HG03025 (cell line): Measurements from ENCODE around the gene HYKK.
"Not testable (repeated sequence)": the region's sequence is repeated elsewhere in the genome, so short reads cannot be mapped to it uniquely, and the experiment has no call there.

Experiments used
- ATAC-seq: cut with Tn5 transposase; IDR thresholded peaks from one replicate; pipeline ENCODE4 v1.9.1; 2021; ENCODE audit warnings: mild to moderate bottlenecking, moderate library complexity; ENCODE audit not compliant: unreplicated experiment, low FRiP score

Gene HYKK, protein sequence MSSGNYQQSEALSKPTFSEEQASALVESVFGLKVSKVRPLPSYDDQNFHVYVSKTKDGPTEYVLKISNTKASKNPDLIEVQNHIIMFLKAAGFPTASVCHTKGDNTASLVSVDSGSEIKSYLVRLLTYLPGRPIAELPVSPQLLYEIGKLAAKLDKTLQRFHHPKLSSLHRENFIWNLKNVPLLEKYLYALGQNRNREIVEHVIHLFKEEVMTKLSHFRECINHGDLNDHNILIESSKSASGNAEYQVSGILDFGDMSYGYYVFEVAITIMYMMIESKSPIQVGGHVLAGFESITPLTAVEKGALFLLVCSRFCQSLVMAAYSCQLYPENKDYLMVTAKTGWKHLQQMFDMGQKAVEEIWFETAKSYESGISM

DNA sequence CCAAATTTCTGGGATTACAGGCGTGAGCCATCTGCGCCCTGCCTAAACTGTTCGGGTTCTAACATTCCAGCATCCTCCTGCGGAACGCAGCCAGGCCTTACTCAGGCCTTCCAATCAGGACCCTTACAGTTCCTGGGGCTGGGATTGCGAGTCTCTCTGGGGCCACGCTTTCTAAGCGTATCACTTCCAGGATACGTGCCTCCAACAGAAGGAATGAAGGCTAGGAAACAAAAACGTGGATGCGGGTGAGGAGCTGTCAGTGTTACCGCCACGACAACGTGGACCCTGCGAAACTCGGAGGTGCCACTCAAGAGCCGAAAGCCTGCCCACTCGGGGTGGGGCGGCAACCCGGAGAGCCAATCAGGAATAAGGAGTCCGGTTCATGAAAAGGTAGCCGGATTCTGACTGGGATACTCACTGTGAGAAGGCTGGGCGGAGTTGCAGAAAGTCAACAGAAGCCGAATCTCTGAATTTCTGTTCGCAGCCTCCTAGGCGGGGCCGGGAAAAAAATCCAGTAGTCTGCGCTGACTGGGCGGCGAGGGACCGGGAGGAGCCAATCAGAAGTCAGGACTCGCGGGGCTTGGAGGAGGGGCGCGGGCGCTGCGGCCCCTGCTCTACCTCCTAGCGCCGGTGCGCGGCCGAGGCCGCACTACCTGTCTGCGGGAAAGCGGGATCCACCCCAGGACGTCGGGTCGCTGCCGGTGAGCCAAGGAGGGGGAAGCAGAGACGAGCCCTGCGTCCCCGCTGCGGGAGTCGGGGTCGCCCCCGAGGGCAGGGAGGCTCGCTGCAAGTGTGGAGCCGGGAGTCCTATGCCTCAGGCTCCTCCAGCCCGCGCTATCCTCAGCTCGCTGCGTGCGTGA is at the start of gene HYKK:
HYKK (plus strand) TSS at position 607 of the 860 bp plus-strand sequence. CDS start 5,512 bp downstream, outside the sequence.
- peak; percentile 91 for ATAC-seq

DNA sequence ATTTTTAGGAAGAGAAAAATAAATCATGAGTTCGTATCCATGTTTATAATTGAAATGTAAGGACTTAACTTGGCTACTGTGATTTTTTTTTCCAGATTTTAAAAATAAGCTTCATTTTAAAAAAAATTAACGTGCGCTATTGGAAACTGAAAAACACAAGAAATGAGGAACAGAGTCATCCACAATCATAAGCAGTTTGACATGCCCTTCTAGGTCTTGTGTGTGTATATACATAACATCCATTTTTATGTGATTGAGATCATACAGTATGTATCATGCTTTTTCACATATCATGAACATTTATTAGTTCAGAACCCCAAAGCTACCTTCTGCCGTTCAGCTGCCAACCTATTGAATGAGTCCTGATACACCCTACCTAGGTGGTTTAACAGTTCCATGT is 46.6 kb upstream of the HYKK start:
- no peak for ATAC-seq

DNA sequence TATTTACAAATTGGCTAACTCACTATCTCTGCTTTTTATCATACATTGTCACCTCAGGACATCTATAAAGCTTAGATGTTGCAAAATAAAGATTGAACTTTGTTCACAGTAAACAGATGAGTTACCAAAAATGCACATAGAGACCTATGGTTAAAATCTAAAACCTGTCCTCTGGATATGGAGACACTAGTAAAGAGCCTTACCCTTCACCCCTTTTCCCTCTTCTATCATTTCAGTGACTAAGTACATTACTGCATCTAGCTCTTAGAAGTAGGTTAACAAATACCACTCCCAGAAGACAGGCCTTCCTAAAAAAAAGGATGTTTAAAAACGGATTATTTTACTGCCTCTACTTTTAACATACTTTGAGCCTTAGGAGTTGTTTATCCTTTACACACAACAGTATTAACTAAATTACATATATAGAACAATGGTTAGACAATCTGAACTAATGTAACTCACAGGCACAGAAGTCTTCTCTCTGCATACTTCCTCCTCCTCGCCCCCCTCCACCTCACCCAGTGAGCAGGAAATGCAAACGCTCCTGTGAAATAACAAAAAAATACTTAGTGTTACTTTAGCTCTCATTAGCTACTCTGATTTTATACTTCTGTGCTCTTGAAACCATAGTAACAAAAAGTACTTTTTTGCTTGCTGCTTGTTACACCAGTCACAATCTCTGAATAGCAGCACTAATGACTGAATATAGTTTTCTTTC is 46.0 kb upstream of the HYKK start:
- ATAC-seq = no peak

DNA sequence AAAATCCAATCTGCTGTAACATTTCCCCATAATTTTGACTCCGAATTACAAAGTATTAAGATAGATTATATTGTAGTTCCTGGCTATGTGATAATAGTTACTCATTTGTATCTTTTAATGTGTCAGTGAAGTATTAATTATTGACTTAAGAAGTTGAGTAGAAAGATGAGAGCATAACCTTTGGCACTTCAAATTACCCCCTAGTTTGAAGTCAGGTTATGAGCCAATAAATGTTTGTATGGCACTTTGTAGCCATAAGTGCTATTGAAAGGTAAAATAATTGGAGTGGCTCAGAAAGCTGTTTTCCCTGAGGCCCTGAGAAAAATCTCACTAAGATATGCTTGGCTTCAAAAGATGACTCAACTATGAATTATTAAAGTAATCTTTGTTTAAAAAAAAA is 38.3 kb upstream of the HYKK start:
- ATAC-seq = no peak

DNA sequence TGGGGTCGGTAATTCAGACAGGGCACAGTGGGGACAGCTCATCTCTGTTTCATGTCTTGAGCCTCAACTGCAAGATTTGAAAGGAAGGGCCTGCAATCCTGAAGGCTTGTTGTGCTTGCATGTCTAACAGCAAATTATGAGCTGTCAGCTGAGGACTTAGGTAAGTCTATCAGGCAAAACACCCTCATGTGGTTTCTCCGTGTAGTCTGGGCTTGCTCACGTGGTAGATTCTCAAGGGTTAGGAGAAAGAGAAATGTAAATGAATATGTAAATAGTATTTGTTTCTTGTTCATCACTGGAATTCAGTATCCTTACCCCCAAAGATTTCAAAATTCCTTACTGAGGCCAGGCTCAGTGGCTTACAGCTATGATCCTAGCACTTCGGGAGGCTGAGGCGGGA is 30.1 kb upstream of the HYKK start:
- no peak for ATAC-seq

DNA sequence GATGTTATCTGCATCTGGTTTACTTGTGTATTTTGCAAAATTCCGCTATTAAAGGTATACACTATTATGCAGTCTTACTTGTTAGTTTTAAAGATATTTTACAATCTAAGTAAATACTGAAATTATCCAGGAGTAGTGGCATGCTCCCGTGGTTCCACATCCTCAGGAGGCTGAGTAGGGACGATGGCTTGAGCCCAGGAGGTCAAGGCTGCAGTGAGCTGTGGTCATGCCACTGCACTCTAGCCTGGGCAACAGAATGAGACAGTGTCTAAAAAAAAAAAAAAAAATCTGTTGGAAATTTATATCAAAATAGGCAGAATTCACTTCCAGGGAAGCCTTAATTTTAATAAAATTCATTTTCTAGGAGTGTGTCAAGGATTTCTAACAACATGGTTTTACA is 27.7 kb upstream of the HYKK start:
- ATAC-seq = no peak

DNA sequence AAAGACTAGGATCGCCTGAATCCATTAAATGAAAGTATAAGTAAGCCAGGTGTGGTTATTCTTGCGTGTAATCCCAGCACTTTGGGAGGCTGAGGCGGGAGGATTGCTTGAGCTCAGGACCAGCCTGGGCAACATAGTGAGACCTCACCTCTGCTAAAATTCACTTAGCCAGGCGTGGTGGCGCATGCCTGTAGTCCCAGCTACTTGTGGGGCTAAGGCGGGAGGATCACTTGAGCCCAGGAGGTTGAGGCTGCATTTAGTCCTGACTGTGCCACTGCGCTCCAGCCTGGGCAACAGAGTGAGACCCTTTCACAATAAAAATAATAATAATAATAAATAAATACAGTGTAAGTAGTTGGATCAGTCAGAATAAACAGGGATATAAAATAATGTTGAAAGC is 25.5 kb upstream of the HYKK start:
- no peak for ATAC-seq

DNA sequence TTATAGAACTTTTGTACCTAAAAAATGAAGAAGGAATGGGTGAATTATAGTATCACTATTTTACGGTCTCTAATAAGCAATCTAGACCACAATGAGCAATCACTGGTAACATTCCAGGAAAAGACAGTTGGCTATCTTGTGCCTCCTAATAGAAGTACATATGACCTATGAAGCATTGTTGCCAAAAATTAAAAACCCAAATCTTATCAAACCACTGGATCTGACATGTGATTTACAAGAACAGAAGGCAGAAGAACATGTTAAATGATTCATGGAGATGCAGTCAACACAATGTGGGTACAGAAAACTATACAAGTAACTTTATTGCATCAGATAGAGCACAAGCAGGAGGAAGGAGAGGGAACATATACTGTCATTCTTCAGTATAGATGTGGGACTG is 14.5 kb upstream of the HYKK start:
- ATAC-seq = no peak

DNA sequence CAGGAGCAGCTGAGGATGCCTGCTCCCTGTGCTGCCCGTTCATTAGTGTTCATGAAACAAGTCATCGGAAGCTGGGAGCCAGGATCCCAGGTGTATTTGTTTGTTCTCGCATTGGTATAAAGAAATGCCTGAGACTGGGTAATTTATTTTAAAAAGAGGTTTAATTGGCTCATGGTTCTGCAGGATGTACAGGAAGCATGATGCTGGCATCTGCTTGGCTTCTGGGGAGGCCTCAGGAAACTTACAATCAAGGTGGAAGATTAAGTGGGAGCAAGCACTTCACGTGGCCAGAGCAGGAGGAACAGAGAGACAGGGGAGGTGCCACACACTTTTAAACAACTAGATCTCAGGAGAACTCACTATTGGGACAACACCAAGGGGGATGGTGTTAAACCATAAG is 5.5 kb upstream of the HYKK start:
- ATAC-seq = no peak

DNA sequence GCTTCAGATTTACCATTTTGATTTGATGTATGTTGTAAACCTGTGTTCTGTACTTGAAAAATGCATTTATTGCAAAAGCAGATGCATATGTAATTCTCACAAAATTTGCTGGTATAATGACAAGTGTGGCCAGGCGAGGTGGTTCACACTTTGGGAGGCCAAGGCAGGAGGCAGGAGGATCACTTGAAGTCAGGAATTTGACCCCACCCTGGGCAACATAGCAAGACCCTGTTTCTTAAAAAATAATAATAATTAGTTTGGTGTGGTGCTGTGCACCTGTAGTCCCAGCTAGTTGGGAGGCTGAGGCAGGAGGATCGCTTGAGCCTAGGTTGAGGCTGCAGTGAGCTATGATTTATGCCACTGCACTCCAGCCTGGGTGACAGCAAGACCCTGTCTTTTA is 4.7 kb upstream of the HYKK start:
- ATAC-seq = no peak

DNA sequence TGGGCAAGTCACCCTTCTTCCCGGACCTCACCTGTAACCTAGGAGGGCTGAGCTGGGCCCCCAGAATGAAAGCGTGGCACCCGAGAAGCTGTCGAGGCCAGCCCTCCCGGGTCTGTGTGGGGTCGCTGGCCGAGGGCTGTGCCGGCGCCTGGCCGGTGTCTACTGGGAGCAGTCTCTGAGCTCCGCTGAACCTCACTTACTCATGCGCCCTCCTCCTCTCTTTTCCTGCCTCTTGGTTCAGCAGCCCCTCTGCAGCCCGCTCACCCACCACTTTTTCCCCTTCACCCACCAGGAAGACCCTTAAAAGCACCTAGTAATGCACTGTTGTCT is 419 bp downstream of the HYKK start:
- peak; percentile 23 for ATAC-seq

DNA sequence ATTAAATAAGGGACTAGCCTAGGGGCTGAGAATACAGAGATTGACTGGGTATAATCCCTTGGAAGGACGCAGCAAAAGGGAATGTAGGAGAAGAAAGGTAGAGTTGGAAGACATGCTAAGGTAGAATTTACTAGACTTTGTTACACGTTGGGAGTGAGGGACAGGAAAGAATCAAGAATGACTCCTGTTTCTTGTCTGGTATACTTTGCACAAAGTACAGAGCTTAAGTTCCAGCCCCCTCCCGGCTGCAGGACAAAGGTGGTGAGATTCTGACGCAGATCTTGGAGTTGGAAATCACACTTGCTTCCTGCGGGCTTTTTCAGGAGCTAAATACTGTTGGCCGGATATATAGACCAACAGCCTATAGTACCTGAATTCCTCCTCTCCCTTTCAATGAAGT is 895 bp downstream of the HYKK start:
- ATAC-seq = no peak

DNA sequence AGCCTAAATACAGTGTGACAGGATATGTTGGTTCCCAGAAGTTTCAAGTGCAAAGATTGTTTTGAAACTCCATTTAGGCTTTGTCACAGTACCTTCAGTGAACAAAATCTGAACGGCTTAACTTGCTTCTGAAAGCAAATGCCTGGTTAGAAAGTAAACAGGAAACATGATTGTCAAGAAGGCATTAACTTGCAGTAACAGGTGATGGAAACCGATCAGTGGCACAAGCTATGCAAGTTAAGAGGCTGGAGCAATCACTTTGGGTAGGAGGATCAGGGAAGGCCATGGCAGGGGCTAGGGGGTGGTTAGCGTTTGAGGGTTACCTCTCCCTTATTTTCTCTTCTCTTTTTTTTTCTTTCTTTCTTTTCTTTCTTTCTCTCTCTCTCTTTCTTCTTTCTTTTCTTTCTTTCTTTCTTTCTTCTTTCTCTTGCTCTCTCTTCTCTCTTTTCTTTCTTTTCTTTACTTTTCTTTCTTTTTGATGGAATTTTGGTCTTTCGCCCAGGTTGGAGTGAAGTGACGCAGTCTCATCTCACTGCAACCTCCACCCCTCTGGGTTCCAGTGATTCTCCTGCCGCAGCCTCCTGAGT is 2.4 kb downstream of the HYKK start:
- ATAC-seq = no peak

DNA sequence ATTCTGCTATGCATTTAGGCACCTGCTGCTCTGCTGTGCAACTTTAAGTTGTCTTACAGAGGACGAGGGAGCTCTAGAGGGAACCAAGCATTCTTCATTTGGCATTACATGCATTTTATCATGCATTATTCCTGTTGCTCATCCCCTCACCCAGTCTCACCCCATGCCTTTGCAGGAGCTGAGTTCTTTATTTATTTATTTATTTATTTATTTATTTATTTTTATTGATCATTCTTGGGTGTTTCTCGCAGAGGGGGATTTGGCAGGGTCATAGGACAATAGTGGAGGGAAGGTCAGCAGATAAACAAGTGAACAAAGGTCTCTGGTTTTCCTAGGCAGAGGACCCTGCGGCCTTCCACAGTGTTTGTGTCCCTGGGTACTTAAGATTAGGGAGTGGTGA is 12.7 kb downstream of the HYKK start:
- not testable (repeated sequence) for ATAC-seq

DNA sequence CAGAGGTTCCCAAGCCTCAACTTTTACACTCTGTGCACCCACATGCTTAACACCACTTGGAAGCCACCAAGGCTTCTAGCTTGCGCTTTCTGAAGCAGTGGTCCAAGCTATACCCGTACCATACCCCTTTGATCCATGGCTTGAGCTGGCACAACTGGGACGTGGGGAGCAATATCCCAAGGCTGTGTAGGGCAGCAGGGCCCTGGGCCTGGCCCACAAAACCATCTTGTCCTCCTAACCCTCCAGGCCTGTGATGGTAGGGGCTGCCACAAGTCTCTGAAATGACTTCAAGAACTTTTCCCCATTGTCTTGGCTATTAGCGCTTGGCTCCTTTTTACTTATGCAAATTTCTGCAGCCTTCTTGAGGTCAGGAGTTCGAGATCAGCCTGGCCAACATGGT is 16.9 kb downstream of the HYKK start:
- no peak for ATAC-seq

DNA sequence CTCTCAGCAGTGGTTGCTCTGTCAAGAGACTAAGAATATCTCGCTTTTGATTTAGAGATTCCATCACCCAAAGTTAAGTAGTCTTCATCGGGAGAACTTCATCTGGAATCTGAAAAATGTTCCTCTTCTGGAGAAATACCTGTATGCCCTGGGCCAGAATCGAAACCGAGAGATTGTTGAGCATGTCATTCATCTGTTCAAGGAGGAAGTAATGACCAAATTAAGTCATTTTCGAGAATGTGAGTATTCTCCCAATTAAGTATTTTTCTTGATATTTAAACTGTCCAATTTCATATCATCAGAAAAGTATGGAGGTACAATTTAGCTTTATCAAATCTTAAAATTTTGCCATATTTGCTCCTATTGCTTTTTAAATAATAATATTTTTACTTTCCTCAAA is 19.9 kb downstream of the HYKK start:
- no peak for ATAC-seq

DNA sequence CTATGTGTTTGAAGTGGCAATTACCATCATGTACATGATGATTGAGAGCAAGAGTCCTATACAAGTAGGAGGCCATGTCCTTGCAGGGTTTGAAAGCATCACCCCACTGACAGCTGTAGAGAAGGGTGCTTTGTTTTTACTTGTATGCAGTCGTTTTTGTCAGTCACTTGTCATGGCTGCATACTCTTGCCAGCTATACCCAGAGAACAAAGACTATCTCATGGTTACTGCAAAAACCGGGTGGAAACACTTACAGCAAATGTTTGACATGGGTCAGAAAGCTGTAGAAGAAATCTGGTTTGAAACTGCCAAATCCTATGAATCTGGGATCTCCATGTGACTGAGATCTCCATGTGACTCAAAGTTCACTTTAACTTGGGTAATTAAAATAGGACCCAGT is 26.0 kb downstream of the HYKK start:
- no peak for ATAC-seq

DNA sequence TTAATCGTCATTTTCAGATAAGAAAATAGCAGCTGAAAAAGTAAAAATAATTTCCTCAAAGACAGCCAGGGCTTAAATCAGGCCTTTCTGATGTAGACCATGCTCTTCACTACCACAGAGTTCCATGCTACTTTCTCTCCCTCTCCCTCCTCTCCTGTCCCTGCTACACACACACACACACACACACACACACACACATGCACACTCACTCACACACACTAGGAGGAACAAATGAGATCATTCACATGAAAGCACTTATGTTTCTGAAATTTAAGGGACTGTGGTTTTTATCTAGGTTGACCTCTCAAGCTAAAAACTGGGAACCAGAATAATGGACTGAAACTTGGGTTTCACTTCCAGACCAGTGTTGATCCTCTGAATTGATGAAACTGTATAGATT is 28.8 kb downstream of the HYKK start:
- ATAC-seq = no peak

DNA sequence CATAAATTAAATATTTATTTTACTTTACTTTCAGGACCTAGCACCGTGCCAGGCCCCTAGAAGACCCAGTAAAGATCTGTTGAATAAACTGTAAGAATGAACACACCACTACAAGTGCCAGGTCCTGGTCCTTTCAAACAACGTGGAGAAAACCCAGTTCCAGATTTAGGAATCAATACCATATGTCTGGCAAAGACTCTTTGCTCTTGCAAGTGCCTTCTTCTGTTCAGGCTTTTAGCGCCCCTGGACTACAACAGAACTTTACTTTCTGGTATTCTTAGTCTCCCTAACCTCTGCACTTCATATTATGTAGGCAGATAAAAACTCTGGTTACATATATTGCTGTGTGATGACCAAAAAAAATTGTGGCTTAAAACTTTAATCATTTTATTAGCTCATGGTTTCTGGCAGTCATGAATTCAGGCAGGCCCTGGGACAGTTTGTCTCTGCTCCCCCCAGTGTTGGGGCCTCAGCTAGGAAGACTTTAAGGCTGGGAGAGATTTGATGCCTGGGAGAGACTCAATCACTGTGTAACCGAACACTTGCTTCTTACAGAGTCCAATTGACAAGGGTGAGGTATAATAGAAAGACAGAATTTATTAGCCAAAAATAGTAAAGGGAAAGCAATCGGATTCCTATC is 30.0 kb downstream of the HYKK start:
- ATAC-seq = no peak

DNA sequence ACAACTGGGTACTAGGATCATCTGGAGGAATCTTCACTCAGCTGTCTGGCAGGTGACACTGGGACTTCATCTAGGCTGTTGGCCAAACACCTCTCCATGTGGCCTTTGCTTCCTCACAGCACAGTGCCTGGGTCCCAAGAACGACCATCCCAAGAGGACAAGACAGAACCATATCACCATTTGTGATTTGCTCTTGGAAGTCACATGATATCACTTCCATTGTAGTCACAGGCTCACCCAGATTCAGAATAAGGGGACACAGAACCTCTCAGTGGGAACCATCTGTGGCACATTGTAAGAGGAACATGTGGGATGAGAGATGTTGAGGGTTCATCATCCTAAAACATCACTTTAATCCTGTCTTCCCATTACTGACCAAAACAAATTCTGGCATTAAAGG is 31.0 kb downstream of the HYKK start:
- ATAC-seq = no peak
